Tibial nerve (tissue), 4 donors: ENCODE results near the gene FGFR3.

Experiments
- EP300 ChIP-seq, 2 donors: sonication (generic); formaldehyde crosslinking; IDR thresholded peaks; one replicate each; pipeline ENCODE4 v1.6.1; 2017; ENCODE audit warnings: antibody characterized with exemption in 2 of 2, mild to moderate bottlenecking in 1 of 2
- POLR2A ChIP-seq, 2 donors: fragments of 450-650 bp; IDR thresholded peaks; one replicate each; pipeline ENCODE4 v1.6.1; 2017; ENCODE audit warnings: antibody characterized with exemption in 2 of 2, mild to moderate bottlenecking in 2 of 2, moderate library complexity in 2 of 2
- TF ChIP-seq, protein P1 (sequence below), 5 experiments: fragments of 200-600 bp in 3 of 5; fragments of 450-650 bp in 2 of 5; sonication (generic) in 3 of 5; IDR thresholded peaks; one replicate each; pipeline ENCODE4 v1.5.1; 2016 to 2019; ENCODE audit warnings: antibody characterized with exemption in 5 of 5, mild to moderate bottlenecking in 3 of 5, moderate library complexity in 2 of 5

DNA sequence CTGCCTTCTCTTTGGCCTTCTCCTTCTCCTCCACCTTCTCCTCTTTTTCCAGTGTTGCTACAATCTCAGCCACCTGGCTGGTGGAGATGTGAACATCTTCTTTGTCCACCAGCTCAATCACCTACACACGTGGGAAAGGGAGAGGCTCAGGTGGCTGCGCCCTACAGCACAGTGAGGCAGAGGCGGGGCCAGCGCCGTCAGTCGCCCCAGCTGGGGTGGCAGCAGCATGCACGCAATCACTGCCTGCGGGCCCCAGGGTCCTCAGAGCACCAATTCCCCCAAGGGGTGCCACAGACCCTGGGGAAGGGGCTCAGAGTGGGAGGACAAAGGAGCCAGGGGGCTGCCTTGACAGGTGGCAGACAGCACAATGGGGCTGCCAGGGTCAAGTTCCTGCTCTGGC is 21.4 kb downstream of the FGFR3 start:
- TF ChIP-seq, protein P1, sequence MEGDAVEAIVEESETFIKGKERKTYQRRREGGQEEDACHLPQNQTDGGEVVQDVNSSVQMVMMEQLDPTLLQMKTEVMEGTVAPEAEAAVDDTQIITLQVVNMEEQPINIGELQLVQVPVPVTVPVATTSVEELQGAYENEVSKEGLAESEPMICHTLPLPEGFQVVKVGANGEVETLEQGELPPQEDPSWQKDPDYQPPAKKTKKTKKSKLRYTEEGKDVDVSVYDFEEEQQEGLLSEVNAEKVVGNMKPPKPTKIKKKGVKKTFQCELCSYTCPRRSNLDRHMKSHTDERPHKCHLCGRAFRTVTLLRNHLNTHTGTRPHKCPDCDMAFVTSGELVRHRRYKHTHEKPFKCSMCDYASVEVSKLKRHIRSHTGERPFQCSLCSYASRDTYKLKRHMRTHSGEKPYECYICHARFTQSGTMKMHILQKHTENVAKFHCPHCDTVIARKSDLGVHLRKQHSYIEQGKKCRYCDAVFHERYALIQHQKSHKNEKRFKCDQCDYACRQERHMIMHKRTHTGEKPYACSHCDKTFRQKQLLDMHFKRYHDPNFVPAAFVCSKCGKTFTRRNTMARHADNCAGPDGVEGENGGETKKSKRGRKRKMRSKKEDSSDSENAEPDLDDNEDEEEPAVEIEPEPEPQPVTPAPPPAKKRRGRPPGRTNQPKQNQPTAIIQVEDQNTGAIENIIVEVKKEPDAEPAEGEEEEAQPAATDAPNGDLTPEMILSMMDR (IDR thresholded peaks at IDR 0.05) = no peak
- TF ChIP-seq POLR2A (IDR thresholded peaks at IDR 0.05) (no peak), EP300 (IDR thresholded peaks at IDR 0.05) (no peak)
